ENCODE data around the gene LZTS2.

DNA sequence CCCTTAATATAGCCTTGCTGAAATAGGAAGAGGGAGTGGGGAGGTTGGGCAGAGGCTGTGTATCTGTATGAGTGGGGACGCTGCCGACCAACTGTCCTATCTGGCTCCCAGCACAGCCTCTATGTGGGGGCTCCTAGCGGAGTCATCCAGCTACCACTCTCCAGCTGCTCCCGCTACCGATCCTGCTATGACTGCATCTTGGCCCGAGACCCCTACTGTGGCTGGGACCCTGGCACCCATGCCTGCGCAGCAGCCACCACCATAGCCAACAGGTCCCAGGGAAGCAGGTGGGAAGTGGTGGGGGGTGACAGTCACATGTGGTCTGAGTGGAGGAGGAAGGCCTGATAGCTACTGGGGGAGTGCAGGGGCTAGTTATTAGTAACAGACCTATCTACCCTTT is 18.9 kb upstream of the LZTS2 start:
- no peak for TF ChIP-seq CTCF (IDR thresholded peaks at IDR 0.05; ENCODE audit: low read depth, low read length, poor library complexity, severe bottlenecking)
- no peak for TF ChIP-seq EZH2phosphoT487 (IDR thresholded peaks at IDR 0.05; ENCODE audit: borderline replicate concordance, low read length)

Data from DOHH2 (cell line).